A172 (cell line): Measurements from ENCODE around the gene CERS6. TPM values are rescaled to one million over a fixed set of nuclear protein-coding genes. Genes with fewer than 3 reads are reported as not detected.
"Not testable (repeated sequence)": the region's sequence is repeated elsewhere in the genome, so short reads cannot be mapped to it uniquely, and the experiment has no call there.

Experiments used
- DNase-seq: peaks from one replicate; pipeline ENCODE4 v3.0.0-alpha.2; 2015; ENCODE audit warnings: low spot score
- total RNA-seq: library from RNA; depleted of rRNA; stranded (reverse); fragments of >200 nt; shearing (Covaris generic); gene quantifications from 2 replicates; pipeline ENCODE4 v1.2.3, GENCODE V29; 2014; rRNA removed

The CERS6 gene, protein sequence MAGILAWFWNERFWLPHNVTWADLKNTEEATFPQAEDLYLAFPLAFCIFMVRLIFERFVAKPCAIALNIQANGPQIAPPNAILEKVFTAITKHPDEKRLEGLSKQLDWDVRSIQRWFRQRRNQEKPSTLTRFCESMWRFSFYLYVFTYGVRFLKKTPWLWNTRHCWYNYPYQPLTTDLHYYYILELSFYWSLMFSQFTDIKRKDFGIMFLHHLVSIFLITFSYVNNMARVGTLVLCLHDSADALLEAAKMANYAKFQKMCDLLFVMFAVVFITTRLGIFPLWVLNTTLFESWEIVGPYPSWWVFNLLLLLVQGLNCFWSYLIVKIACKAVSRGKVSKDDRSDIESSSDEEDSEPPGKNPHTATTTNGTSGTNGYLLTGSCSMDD
- total RNA-seq: 25.4 and 28.1 TPM in 2 replicates

DNA sequence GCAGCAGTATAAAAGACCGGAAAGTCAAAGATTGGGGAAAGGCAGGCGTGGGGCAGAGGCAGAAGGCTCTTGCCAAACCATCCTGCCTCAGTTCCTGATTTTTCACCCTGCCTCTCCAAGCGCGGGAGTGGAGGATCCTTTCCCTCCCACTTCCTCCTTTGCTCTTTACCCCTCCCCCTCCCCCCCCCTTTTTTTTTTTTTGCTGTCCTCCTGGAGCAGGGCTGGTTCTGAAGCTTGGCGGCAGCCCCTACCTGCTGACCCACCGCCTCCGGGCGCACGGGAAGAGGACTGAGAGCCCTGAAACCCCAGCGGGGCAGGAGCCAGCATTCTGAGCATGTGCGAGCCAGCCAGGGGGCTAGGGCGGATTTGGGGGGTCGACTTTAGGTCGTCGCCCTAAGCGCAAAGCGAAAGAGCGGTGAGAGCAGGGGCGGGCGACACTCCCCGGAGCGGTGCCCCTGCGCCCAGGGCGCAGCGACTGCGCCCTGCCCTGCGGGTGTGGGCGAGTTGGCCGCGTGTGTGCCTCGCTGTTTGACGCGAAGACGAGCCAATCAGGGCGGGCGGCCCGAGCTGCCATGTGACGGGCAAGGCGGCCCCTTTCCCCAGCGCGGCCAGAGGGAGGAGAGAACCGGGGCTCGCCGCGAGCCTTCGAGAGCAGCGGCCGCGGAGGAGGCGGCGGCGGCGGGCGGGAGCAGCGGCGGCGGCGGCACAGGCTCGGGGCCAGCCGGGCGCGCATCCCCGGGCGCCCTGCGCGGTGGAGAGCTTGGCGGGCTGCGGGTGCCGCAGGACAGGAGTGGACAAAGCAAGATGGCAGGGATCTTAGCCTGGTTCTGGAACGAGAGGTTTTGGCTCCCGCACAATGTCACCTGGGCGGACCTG, at the start of gene CERS6:
CERS6 (plus strand) TSS at position 628 of the 876 bp plus-strand sequence; CDS start at position 805, 177 bp downstream.
- DNase-seq: peak; percentile 83

DNA sequence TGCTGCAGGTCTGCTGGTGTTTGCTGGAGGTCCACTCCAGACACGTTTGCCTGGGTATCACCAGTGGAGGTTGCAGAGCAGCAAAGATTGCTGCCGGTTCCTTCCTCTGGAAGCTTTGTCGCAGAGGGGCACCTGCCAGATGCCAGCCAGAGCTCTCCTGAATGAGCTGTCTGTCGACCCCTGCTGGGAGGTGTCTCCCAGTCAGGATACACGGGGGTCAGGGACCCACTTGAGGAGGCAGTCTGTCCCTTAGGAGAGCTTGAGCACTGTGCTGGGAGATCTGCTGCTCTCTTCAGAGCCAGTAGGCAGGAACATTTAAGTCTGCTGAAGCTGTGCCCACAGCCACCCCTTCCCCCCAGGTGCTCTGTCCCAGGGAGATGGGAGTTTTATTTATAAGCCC, 43.8 kb upstream of the CERS6 start:
- DNase-seq: not testable (repeated sequence)

DNA sequence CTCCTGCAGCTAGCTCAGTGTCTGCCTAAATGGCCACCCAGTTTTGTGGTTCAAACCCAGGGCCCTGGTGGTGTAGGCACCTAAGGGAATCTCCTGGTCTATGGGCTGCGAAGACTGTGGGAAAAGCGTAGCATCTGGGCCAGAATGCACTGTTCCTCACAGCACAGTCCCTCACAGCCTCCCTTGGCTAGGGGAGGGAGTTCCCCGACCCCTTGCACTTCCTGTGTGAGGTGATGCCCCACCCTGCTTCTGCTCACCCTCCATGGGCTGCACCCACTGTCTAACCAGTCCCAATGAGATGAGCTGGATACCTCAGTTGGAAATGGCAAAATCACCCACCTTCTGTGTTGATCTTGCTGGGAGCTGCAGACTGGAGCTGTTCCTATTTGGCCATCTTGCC, 43.0 kb upstream of the CERS6 start:
- DNase-seq: not testable (repeated sequence)

DNA sequence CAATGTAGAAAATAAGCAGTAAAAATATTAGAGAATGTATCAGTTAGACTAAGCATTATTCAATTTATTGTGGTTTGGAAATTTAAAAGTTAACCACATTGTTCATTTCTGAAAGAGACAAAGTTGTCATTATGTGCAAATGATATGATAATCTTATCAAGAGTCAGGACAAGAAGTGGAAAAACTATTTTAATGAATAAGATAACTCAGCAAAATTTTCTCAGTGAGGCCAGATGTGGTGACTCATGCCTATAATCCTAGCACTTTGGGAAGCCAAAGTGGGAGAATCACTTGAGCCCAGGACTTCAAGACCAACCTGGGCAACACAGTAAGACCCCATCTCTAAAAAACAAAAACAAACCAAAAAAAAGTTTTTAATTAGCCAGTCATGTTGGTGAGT, 39.5 kb upstream of the CERS6 start:
- no peak for DNase-seq

DNA sequence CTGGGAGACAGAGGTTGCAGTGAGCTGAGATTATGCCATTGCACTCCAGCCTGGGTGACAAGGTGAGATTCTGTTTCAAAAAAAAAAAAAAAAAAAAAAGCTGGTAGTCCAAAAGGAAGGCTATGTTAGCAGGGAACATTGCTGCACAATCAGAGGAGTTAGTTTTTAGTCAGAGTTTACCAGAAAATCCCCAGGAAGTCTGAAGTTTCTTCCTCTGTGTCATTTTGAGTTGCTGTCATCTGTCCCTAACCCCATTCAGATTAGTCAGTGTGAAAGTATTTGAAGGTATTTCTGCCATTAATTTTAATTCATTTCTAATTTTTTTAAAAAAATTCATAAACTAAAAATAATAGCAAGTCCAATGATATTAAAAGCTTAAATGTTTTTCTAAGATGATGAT, 33.5 kb upstream of the CERS6 start:
- no peak for DNase-seq

DNA sequence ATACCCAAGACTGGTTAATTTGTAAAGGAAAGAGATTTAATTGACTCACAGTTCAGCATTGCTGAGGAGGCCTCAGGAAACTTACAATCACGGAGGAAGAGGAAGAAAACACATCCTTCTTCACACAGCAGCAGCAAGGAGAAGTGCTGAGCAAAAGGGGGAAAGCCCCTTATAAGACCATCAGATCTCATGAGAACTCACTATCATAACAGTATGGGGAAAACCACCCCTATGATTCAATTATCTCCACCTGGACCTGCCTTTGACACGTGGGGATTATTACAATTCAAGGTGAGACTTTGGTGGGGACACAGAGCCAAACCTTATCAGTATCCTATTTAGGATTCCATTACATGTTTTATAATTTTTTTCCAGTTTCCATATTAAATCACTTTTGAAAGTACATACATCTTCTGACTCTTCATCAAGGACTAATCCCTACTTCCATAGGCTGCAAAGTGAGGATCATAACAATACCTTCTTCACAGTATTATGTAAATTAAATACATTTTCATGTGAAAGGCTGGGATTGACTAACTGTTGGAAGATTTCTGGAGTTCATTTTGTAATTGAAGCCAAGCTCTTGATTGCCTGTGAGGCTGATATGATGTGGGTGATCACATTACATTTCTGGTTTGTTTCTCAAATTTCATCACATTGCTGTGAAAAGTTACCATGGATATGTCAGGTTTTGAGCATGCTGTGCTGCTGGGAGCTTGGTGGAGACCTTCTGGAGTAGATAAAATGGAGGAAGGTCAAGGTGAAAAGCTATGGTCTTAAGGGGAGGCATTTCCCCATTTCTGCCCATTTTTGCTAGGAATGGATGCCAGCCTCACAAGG, 31.7 kb upstream of the CERS6 start:
- no peak for DNase-seq

DNA sequence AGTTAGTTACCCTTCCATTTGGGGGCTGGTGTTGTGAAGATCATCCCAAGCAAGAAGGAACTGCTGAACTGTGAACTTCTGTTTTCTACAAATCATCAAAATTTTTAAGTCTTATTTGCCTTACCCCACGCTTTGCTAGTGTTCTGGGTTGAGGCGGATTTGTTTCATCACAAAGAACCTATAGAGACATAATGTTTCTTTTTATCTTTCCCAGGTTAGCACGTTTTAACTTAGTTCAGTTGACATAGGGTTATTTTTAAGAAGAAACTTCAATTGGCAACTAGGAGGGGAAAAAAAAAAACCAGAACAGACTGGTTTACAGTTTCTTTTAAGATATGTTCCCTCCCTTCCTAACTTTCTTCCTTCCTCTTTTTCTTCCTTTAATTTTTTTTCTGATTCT, 31.1 kb upstream of the CERS6 start:
- DNase-seq: no peak

DNA sequence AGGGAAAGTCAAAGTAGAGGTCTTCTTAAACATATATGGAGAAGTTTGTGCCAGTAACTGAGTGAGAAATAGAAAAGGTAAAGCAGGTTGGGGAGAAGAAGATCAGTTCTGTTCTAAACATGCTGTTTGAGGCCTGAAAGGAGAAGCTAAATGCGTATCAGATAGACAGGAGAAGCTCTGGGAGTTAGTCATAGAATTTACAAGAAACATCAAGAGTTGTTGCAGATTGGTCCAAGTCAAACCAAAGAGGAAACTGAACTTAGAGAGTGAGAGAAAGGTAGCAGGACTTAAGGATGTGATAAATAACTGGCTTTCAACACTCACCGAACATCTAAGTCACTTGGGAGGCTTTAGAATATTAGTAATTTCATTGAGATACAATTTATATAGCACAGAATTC, 29.2 kb upstream of the CERS6 start:
- DNase-seq: no peak

DNA sequence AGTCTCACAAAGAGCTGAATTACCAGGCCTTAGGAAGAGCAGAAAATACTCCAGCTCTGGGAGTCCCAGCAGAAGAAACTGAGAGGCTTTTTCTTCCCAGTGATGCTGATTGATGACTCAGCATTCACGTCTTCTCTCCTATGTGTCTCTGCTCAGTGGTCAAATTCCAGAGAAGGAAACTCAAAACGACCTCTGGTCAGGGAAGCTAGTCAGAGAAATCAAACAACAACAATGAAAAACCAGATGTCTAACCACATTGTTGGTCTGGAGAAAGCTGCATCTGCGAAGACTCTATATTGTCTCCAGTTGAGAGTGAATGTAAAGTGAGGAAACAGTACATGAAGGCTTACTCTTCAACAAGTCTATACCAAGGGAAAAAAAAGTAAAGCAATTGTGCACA, 28.6 kb upstream of the CERS6 start:
- DNase-seq: peak; percentile 20

DNA sequence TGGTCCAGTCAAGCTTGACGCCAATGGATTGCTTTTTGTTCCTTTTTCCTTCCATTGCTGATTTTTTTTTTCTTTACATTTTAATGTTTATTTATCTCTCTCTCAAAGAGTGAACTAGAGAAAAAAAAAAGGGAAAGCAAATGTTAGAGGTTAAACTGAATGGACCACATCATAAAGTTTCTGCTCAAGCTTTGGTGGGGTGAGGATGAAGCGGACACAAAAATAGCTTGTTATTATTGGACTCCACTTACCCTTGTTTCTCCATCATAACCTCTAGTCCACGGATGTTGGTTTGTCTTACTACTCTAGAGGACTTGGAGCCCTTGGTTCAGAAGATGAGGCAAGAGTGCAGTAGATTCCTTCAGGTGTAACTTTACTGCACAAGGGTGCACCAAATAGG, 27.6 kb upstream of the CERS6 start:
- DNase-seq: no peak

DNA sequence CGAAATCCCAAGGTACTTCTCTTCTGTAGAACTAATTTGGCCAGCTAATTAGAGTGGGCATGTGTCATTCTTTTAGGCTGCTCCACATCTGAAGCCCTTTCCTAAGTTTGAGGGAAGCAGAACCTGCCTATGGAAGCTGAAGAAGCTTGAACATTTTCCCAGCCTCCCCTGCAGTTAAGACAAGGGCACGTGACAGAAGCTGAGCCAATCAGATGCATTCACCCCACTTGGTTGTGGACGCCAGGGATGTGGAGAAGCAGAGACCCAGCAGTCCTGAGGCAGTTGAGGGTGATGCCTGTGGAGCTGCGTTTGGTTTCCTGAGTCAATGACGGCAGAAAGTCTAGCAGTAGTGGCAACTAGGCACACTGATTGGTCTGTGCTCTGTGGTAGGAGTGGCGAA, 26.1 kb upstream of the CERS6 start:
- no peak for DNase-seq

DNA sequence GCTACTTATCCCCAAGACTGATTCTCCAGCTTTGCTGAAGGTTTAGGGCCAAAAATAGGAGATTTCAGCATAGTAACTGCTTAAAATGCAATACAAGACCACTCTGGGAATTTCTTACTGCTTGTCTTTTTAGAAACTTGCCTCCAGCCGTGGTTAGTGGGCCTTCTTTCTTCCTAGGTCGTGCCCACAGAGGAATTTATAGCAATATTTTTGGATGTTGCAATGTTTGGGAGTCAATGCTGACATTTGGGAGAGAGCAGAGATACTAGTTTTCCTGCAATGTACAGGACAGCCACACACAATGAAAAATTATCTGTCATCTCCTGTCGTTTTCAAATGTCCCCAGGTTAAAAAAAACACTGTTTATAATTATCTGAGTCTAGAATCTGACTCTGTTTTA, 25.6 kb upstream of the CERS6 start:
- DNase-seq: no peak

DNA sequence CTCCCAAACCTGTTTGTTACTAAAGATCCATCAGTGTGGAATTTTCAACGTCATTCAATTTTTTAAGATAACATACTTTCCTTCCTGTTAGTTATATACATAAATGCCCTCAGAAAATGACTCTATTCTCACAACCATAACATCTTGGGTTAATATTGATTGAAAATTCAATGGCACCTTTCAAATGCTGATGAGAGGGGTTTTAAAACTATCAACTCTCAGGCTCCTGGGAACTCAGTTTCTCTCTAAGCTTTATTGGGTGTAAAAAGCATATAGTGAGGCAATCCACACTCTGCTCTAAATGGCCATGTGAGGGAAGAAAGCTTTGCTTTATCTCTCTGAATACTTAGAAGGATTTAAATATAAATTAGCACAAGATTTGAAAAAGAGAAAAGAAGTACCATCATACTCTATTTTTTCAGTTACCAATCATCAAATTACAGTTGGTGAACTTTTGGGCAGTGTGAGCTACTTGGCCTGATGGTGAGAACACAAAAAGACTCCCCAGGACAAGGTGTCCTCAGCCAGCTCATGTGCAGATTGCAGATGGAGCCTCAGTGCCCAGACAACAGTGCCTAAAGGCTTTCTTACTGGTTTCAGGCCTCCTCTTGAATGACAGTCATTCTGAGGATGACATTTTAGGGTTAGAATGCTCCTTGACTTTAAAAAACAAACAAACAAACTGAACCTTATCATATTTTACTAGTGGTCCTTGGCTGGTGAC, 24.6 kb upstream of the CERS6 start:
- DNase-seq: no peak

DNA sequence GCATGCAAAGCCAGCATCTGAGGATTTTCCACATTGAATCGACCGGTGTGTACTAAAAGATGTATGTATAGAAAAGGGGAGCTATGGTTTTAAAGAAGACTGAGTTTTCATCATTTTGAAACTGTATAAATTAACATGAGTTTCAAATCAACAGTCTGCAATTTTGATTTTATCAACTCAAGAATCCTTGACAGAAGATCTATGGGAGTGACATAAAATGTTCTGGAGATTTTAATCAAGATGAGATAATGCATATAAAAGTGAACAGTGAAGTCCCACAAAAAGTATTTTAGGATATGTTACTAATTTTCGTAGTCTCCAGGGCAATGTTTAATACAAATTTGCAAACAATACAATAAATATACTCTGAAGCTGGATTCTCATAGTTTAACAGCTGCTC, 24.0 kb upstream of the CERS6 start:
- no peak for DNase-seq

DNA sequence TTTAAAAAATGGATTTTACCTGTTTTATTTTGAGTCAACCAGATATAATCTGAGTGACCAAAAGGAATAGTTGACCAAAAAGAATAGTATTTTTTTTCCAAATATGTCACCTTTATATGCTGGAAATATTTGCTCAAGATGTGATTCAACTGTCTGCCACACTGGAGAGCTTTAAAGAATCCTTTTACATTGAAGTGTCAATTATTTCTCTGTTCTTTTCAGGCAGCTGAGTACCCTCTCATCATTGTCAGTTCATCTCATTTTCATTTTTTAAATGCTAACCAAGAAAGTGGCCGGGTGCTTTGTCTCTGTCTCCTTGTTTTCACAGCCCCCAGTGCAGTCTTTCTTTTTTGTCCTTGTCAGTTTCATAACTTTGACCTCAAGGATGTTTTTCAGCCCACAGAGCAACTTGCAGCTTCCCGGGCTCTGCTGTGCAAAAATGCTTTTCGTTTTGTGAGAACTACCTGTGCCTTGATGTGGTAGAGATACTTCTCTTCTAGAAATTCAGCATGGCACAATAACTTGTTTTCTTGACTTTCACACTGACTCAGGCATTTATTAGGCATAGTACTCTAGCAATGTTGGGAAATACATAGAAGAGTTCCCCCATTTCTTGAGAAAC, 23.4 kb upstream of the CERS6 start:
- no peak for DNase-seq

DNA sequence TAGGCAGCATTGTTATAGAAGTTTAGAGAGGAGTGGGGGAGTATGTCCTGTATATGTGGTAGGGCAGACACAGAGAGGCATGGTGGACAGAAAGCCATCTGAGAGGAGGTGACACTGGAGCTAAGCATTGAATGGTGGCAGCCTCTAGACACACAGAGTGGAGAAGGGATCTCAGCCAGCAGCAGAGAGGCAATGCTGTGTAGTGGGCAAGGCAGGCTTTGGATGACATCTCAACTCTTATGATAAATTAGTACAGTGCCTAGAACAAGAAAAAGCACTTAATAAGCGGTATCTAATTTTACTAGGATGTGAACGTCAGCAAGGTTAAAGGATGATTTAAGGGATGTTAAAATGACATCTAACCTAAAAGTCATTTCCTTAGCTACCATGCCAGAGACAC, 22.5 kb upstream of the CERS6 start:
- DNase-seq: no peak

DNA sequence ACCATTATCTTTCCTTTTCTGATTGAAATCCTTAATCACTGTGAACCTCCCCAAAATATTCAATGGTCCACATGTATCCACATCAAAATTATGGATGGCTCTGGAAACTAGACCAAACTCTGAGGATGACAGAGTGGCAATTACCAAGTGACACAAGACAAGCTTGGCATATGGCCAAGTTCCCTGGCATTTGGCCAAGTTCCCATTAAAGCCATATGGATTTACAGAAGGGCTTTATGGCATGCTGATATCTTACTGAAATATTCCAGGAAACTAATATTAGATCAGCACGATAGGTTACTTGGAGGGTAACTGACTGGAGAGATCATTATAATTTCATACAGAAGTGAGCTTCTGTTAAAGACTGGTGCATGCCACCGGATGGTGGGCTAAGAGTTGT, 21.9 kb upstream of the CERS6 start:
- no peak for DNase-seq

DNA sequence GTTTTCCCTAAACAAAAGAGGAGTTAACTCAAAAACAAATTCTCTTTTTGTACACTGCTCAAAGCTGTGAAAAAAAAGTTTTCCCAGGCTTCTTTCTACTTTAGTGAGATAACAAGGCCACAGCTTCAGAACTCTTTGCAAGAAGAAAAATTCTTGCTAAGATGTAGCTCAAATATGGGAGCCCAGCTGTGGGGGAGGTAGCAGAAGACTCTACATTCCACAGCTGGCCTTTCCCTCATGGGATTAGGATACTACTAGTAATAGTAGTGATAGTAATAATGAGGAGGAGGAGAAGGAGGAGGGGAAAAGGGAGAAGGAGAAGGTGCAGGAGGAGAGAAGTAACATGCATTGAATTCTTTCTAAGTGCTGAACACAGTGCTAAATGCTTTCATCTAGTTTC, 19.2 kb upstream of the CERS6 start:
- no peak for DNase-seq

DNA sequence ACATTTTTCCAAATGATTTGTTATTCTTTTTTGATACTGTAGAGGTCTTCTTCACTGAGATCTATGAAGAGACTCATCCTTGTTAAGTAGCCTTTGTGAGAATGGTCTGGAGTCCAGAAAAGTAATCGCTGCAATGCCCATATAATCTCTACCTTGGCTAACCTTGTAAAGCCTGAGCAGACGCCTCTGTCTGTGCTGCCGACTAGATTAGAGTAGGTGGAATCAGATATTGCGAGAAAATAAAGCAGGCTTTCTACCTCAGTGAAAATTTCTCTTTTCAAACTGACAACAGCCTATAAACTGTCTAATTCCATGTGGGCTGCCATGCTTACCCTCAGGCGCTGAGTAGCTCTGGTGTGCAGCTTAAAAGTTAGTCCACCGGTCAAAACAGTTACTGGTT, 17.5 kb upstream of the CERS6 start:
- DNase-seq: no peak

DNA sequence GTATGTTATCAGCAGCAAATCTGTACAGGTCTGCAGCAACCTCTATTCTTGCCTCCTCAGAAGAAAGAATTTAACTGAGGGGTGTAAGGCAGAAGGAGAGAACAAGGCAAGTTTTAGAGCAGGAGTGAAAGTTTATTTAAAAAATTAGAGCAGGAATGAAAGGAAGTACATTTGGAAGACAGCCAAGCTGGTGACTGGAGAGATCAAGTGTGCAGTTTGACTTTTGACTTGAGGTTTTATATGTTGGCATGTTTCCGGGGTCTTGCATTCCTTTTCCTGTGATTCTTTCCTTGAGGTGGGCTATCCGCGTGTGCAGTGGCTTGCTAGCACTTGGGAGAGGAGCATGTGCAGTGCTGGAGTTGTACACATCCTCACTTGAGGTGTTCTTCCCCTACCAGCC, 16.5 kb upstream of the CERS6 start:
- no peak for DNase-seq
